VCaP (cell line): ENCODE data around the gene JDP2.
"Not testable (repeated sequence)": the region's sequence is repeated elsewhere in the genome, so short reads cannot be mapped to it uniquely, and the experiment has no call there.

ENCODE experiments used
- H3K27ac ChIP-seq: fragments of 450-650 bp; 2 replicates; pipeline ENCODE4 v1.5.1; 2017
- TF ChIP-seq, protein P1 (sequence below): fragments of 450-650 bp; conservative IDR thresholded peaks from 2 replicates; pipeline ENCODE4 v1.5.1; 2017; ENCODE audit warnings: mild to moderate bottlenecking, moderate library complexity

Gene JDP2

DNA sequence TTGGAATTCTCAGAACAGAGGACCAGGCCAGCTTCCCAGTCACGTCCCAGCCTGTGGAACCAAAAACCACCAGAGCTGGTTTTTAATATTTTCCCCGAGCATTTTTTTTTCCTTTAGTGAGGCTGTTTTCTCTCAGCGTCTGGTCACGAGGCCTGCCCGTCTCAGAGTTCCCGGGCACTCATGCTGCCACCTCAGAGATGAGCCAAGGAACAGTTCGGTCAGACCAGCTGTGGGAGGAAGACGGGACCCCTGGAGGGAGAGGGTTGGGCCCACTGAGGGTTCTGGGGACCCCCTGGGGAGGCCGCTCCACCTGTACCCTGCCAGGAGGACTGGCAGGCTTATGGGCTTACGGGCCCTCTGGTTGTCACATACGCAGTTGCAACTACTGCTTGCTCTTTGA is 39.9 kb downstream of the JDP2 start:
- TF ChIP-seq, protein P1, sequence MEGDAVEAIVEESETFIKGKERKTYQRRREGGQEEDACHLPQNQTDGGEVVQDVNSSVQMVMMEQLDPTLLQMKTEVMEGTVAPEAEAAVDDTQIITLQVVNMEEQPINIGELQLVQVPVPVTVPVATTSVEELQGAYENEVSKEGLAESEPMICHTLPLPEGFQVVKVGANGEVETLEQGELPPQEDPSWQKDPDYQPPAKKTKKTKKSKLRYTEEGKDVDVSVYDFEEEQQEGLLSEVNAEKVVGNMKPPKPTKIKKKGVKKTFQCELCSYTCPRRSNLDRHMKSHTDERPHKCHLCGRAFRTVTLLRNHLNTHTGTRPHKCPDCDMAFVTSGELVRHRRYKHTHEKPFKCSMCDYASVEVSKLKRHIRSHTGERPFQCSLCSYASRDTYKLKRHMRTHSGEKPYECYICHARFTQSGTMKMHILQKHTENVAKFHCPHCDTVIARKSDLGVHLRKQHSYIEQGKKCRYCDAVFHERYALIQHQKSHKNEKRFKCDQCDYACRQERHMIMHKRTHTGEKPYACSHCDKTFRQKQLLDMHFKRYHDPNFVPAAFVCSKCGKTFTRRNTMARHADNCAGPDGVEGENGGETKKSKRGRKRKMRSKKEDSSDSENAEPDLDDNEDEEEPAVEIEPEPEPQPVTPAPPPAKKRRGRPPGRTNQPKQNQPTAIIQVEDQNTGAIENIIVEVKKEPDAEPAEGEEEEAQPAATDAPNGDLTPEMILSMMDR, result no peak
- no peak overlapping the region for H3K27ac ChIP-seq

DNA sequence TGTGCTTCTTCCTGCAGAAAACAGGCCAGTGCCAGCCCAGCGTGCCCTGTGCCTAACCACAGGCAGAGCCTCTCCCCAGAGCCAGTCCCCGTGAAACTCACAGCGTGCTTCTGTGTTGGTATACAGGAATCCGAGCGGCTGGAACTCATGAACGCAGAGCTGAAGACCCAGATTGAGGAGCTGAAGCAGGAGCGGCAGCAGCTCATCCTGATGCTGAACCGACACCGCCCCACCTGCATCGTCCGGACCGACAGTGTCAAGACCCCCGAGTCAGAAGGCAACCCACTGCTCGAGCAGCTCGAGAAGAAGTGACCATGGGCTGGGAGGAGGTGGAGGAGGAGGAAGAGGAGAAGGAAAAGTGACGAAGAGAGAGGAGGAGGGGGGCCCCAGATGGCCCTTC is 41.3 kb downstream of the JDP2 start:
- TF ChIP-seq, protein P1, result no peak
- peak overlapping the region; percentile 63 for H3K27ac ChIP-seq

DNA sequence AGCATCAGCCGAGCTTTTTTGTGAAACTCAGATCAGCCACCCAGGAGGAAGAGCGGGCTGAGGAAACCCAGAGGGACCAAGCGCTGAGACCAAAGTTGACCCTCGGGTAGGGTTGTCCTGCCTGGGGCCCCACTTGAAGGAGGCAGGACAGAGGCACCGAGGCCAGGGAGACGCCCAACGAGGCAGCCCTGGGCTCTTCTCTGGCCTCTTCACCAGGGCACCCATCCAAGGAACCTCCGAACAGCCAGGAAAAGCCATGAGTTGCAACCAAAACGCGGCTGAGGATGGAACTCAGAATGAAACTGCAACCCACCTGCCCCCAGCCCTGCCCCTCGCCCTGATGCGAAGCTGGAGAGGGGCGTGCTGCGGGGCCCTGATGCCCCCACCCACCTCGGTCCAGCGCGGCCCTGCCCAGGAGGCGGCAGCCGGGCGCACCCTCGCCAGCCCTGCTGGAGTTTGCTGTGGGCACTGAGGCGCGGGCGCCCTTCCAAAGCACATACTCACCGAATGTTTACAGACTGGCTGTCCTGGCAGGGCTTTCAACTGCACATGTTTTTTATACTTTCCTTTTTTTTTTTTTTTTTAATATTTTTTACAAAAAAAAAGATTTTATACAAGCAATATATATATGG is 41.9 kb downstream of the JDP2 start:
- H3K27ac ChIP-seq, result peak overlapping the region; percentile 63
- TF ChIP-seq, protein P1, result 0 out of 2 replicates have a peak, but pooled peaks have one; percentile 11

DNA sequence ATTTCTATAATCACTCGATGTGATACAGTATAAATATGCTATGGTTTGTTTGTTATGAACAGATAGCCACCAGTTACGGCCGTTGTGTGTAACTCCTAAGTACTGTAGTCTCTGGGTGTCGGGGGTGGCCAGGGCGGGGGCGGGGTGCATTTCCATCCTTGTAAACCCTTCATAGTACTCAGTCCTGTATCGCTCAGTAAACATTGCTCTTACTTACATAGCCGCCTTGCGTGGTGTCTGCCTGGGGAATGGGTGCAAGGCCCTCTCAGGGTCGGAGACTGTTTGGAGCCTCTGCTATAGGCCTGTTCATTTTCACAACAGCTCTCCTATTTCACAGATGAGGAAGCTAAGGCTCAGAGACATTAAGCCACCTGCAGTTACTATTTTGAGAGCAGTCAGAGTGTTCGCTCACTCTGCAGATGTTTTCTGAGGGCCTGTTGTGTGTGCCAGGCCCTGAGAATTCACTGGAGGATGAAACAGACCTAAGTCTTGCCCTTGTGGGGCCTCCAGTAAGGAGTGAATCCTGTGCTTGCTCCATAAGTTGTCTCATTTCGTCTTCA is 42.5 kb downstream of the JDP2 start:
- H3K27ac ChIP-seq, result peak overlapping the region; percentile 63
- TF ChIP-seq, protein P1, result no peak

DNA sequence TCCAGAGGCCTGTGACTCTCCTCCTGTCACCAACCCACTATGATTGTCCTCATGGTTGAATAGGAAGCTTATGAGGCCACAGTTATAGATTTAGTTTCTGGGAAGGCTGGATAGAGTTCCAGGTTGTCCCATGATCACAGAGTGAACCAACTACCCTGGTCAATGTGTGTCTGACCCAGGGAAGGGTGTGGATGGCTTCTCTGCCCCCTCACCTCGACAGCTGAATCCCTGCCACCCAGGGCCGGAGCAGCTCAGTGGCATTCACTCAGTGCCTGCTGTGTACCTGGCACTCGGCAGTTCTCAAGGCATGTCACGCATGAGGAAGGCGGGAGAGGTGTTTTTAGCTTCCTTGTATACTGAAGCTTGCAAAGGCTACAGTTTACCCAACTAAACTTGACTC is 43.2 kb downstream of the JDP2 start:
- TF ChIP-seq, protein P1, result no peak
- peak overlapping the region; percentile 63 for H3K27ac ChIP-seq

DNA sequence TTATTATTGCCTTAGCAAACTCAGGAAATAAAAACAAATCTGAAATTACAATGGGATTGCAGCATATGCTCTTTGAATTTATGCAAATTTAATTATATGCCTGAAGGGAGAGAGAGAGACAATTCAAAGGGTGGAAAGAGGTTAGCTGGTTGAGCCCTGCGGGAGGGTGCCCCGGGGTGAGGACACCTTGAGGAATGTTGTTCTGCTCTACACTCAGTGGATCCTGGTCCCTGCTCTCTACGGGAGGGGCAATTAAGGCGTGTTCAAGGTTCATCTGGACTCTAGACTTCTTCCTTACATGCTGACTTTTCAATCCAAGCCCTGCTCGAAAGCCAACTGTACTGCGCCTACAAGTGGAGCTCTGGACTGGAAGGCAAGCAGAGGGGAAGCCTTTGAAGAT is 46.3 kb downstream of the JDP2 start:
- not testable (repeated sequence) for H3K27ac ChIP-seq

DNA sequence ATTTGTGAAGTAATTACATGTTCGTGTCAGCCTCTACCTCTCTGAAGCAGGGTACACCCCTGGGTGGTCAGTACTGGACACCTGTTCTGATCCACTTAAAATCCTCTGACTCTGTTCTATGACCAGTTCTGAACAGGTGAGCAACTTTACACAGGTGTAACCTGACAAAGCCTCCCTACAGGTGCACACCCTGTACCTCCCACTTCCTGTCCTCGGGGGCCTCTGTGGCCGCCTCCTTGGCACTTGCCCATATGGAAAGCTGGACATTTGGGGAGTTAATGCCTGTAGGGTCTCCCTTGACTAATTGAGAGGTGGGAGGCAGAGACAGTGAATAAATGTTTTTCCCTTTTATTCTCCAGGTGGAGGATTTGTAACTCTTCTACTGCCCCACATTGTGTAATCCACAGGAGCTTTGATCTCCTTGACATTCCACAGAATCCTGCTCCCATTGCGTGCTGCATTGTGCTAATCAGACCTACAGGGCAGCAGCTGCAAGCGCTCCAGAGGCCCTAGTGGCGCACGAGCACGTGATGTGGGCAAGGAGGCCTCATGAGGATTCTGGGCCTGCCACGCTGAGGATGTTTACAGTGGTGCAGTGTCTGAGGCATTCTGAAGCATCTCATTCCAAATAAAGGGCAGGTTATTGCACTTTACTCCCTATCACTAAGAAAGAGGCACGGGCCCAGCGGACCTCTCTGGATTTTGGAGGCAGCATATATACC is 48.6 kb downstream of the JDP2 start:
- H3K27ac ChIP-seq, result 0 out of 2 replicates have a peak overlapping the region, but pooled peaks have one; percentile 8
- TF ChIP-seq, protein P1, result no peak

DNA sequence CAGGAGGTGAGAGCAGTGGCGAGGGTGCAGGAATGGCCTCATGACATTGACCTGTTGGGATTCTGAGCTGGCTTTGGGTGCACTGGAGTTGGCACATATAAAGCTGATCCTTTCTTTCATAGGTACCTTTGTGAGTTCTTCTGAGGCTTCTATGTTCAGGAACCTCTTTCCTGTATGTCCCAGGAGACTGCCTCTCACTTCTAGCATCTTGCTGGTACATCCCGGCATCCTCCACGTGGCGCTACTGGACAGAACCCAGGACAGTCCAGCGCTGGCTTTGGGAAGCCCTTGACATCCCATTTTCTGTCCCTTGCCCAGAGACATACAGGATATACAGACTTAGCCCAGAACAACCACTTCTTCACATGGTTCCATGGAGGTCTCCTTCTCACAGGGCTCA is 50.1 kb downstream of the JDP2 start:
- H3K27ac ChIP-seq, result no peak overlapping the region
- TF ChIP-seq, protein P1, result no peak
